ENCODE data around the gene NLGN1.

Gene NLGN1

DNA sequence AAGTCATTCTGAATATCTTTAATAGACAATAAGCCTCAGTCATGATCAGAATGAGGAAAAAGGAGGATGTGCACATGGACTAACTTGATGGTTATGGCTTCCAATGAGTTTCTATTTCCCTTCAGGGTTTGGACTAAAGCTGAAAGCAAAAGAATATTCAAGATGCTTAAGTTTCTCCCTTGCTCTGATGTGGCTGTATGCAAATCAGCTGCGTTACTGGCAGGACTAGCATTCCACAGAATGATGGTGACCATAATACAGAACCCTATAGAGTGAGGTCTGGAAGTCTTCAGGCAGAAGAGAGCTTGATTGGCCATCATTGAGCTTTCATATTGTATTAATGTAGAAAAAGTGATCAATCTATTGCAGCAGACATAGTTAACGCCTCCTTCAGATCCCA lies 466.0 kb downstream of the NLGN1 start:
- DNase-seq = no peak

DNA sequence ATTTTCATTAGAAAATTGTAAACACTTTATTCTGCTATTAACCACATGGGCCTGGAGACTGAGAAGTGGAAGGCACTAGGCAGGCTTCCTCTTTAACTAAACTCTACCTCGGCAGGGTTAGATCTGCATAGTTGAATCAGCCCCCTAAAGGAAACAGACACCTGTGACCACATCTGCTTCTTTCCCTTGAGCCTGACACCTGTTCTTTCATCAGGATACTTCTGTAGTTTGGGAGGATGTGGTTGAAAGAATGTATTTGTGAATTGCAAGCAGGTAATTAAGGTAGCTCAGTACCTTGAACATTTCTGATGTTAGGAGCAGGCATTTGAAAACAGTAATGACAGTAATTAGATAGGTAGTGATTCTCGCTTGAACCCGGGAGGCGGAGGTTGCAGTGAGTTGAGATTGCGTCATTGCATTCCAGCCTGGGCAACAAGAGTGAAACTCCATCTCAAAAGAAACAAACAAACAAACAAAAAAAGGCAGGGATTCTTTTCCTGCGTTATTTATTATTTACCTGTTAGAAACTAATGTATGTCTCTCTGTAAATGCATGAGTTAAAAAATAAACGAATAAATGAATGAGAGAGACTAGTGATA lies 468.5 kb downstream of the NLGN1 start:
- no peak for DNase-seq

DNA sequence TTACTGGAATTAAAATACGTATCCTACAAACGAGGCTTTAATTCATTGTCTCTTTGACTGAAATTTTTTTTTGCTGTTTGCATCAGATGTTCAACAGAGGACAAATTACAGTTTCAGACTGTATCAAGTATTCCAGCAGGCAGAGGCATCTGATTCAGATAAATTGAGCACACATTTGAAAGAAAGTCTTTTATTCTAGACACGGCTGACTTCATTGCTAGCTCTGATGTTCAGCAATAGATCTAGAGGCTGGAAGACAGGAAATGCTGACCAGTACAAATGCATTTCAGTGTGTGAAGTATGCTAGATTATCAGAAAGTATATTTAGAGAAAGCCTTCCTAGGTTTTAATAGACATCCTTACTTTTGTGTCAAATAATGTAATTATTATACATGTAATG lies 472.2 kb downstream of the NLGN1 start:
- no peak for DNase-seq

DNA sequence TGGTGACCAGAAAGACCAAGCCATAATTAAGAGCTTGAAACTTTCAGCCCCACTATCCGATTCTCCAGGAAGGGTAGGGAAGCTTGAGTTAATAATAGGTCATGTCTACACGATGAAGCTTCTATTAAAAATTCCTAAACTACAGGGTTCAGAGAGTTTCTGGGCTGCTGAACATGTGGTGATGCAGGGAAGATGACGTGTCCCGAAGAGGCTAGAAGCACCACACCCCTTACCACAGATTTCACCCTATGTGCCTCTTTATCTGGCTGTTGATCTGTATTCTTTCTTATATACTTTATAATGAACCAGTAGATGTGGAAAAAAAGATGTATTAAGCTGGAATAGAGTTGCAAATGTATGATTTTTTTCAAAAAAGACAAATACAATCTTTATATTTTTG lies 473.4 kb downstream of the NLGN1 start:
- no peak for DNase-seq

DNA sequence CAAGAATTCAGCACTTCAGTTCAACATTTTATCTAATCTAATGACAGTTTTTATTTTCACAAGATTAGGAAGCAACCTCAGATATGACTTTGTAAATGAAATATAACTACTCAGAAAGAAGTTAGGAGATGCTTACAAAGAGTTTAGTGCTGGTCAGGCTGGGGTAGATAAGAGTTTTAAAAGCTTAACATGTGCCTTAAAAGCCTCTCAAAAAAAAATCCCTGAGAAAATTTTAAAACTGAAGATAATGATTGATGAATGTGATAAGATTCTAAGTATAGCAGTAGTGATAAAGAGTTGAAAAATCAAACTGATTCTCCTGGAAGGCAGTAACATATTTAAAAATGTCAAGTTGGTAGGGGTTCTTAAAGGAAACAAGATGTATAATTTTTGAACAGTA lies 478.2 kb downstream of the NLGN1 start:
- DNase-seq = no peak

DNA sequence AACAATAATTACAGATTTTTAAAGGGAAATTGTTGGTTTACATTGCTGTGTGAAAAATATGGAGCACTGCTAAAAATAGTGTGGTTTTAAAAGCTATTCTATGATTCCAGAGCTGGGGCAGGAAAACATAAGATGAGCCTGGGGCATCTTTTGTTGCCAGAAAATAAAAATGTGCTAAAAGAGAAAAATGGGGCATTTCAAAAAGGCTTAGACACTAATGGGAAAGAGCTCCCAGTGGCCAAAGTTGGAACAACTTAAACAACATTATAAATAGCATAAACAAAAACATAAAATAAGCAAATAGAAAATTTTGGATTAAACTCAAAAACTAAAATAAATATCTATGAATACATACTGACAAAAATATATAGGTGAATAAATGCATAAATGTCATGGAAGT lies 478.9 kb downstream of the NLGN1 start:
- DNase-seq = no peak

DNA sequence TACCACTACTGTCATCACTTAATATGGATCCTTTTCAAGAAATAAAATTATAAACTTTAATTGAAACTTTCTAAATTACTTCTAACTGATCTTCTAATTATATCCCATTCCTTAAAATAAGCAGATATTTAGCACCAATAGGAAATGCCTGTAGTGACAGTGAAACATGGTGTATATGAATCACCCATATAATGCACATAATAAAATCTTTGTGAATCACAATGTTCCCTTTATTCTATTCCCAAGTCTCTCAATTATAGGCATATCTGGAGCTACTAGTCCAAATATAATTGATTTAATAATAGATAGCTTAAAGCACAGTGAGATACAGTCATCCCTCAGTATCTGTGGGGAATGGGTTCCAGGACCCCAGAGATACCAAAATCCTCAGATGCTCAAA lies 490.3 kb downstream of the NLGN1 start:
- DNase-seq = no peak

DNA sequence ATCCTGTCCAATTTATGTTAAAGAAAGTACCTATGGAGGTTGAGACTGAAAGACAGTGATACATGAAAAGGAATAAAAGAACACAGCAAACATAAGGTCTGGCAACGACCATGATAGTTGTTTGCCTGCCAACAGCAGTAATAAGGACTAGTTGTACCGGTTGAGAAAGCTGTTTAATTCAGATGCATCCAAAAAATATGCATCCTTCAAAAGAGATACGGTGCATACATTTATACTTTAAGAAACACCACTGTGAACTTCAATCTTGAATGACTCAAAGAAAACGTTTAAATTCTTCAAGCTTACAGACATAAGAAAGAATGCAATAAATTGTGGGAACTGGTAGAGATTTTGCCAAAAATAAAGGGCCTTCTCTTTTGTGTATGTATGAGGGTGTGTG lies 492.1 kb downstream of the NLGN1 start:
- DNase-seq = no peak

DNA sequence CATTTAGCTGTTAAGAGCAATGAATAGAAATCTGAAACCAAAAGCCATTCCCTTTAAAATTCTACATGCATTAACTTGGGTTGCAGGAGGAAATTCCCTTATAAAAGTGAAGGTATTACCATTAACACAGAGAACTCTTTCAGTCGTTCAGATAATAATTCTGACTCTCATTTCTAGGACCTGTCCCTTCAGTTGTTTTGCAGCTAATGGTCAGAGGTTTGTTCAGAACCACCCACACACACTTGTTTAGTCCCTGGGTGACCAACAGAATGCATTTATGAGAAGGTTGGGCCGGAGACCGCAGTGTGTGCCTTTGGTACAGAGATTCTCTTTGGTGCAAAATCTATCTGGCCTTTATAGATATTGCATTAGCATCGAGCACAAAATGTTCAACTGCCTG lies 492.5 kb downstream of the NLGN1 start:
- DNase-seq = no peak

DNA sequence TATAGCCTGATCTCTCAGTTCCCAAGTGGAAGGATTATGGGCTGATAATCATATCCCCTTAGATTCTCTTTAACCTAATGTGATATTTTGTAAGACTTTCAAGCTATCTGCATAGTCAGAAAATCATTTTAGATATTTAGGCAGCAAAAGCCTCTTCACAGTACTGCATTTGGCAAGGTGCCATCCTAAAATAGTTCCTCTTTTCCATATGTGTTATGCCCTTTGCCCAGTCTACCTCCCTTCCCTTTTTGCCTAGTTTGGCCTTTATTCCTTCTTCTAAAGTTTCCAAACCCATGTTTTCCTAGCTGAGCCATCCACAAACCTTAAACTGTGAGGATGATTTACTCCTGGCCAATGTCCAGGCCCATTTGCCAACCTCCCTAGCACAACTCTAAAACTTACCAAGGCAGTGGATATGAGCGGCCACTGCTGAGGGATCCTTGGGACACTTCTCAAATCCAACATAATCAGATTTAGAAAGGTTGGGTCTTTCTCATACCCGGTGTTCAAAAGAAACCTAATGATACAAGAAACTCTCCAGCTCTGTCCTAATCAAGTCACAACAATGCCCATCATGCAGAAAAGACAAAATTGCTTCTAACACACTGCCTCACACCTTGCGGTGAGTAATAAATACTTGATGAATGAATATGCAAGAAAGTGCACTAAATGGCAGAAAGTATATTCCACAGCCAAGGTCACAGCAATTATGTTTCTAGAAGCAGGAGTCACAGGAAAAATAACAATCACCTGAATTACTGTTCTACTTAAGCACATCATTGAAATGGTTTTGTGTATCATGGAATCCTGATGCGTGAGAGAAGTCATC lies 493.9 kb downstream of the NLGN1 start:
- DNase-seq = no peak

DNA sequence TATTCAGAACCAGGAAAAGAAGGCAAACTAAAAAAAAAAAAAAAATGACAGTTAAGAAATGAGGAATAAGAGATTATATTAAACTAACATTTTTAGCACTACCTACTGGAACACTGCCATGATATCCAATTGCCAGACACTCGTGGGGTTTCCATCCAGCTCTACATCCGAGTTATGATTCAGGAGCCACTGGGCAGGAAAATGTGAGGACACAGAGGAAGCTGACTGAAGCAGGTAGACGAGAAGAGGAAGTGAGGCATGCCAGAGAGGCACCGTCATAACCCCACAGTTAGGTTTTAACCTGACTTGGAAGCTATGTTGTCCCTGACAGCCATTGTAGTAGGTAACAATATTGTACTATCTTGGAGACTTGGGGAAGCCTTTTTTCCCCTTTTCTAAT lies 495.0 kb downstream of the NLGN1 start:
- DNase-seq = no peak

DNA sequence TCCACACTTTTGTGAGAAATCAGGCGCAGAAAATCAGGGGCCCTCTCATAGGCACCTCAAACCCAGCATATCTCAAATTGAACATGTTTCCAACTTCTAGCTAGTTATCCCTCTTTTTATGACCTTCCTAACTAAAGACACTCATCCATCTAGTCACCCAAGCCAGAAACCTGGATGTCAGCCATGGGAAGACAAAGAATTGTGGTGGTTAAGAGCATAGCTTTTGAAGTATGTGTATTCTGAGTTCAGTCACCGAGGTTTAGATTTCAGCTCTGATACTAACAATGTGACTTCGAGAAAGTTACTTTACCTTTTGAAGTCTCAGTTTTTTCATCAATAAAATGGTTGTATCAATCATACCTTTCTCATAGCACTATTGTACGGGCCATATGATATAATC lies 495.5 kb downstream of the NLGN1 start:
- no peak for DNase-seq

DNA sequence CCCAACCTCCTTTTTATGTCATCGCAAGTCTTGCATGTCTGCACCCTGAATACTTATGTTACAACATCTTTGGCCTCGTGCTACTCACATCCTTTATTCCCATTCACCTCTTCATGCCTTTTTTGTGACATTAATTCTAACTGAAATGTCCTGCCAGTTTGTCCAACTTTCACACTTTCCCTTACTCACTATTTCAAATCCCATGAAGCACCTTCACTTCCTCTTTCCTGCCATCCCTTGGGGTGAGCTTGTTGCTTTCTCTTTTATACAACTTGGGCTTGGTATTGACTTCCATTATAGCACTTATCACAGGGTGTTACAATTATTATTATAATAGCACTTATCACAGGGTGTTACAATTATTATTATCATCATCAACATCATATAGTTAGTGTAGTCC lies 496.3 kb downstream of the NLGN1 start:
- DNase-seq = no peak

DNA sequence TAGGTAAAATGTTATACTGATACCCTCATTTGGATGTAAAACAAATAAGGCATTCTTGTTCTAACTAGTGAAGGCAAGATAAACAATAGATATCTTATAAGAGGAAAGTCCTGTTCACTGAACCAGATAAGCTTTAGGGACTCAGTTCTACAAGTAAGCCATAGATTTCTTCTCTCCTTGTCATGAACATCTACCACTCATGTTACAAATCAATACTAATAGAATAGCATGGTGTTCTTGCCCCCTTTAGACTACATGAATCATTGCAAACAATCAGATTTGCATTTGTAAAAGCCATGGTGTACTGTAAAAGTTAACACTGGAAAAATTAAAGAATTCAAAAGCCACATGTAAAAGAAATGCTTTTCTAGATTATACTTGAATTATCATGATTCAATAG lies 500.1 kb downstream of the NLGN1 start:
- DNase-seq = no peak

DNA sequence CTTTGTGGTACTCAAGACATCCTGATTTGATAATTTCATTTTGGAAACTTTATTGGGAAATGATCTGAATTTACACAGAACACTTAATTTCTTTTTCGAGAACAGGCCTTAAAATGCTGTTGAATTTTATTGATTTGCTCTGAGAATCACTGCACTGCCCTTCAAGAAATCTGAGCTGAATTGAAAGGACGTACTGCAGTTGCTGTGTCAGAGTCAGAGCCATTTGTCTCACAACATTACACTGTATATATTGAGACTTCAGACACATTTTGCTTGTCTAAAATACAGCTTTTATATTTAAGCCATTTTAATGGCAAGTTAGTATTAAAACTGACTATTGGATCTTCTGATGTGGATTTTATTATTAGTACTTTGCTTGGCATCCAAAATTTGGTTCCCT lies 504.1 kb downstream of the NLGN1 start:
- DNase-seq = no peak

DNA sequence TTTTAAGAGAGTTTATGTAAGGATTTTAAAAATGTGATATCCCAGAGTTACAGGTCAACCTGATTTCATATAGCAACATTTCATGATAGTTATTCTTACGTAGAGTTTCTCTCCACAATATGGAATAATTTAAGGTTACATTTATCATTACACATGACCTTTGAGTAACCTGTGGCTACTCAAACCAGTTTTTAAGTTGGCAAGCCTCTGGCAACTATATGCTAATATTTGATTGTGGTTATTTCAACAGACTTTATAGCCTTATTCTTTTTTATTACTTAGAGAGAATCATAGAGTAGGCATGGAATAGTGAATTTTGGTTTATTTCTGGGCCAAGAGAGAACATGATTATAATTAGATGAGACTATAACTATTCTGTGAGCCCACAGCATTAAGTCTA lies 504.9 kb downstream of the NLGN1 start:
- no peak for DNase-seq

DNA sequence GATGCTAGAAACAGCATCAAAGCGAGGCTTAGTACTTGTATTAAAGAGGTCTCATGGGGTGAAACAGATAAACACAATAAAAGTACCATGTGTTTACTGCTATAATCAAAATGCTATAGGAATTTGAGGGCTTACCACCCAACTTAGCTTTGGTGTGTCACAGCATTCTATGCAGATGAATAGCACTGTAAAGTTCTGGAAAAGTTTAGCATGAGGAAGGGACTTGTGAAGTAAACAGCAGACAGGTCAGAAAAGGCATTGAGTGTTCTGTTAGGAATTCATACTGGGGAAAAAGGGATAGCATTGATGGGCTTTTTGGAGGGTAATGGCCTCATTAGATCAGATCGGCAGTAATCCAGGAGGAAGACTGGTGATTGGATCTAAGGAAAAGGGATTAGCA lies 505.3 kb downstream of the NLGN1 start:
- no peak for DNase-seq

DNA sequence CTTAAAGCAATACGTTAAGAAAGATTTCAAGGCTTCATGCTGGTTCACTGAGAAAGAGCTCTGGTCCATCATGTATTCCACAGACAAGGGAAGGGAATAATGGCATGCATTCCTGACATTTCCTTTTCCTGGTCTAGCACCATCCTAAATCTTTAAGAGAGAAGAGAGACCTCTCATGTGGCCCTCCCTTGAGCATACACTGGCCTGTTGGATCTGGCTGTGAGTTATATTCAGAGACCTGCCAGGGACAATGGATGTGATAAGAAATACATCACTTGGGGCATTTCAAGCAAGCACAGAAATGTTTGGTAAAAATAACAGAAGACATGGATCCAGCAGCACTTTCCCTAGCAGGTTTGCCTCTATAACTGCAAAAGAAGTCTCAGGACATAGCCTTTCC lies 507.8 kb downstream of the NLGN1 start:
- DNase-seq = no peak

DNA sequence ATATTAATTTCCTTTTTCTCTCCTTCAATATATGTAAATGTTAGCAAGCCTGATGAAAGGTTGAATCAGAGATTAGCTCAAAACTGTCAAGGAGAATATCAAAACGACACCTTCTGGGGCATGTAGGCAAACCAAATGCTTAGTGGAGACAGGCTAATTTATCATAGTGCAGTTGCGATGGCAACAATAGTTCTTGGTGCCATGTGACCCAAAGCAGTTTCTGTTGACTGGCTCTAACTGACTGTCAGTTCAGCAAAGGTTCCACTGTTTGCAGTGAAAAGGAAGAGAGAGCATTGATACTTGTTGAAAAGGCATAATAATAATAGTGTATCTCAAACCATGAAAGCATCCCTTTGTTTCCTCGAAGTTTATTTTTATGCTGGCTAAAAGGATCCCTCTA lies 513.9 kb downstream of the NLGN1 start:
- DNase-seq = peak; percentile 26

DNA sequence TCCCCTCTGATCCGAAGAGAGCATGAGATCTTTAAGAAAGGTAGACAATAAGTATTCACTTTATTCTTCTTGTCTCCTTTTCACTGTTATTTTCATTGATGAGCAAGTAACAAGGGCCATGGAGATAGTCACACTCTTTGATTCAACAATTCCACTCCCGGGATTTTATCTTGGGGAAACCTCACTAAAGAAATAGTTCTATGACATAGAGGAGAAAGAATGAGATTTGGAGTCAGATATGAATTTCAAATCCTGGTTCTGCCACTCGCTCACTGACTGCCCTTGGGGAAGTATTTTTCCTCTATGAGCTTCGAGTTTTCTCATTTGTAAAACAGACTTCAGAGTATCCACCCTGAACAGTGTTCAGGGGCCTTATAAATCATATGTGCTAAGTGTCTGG lies 514.6 kb downstream of the NLGN1 start:
- no peak for DNase-seq

DNA sequence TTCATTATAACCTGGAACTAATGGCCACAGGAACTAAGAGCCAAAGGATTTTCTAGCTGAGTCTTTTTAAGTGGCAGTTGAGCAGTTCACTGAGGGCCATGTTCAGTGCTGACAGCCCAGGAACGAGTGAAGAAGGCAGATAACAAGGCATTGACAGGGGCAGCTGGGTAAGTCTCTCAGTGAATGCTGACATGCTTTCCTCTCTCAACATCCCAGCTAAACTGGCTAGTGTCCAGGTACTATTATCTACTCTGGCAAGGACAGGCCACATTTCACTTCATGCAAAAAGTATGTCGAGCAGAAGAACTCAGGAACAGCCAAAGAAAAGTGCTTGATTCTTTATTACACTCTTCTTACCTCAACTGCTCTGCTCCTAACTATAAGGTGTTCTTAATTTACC lies 515.9 kb downstream of the NLGN1 start:
- no peak for DNase-seq

DNA sequence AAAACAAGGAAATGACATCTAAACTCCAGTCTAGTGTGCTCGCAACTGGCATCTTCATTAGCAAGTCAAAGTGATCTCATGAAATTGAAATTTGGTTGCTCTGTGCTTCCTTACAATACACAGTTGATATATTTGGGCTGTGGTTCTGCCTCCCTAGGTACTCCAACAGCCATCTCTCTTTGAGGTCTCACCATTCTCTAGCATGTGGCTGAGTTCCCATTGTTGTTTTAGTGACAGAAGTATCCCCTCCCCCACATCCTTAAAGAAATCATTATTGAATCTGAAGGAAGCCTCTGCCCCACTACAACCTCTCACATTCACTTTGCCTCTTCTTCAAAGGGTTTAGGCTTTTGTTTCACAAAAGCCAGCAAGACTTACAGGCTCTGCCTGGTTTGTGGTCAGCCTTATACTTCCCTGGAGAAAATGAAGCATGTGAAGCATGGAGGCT lies 516.5 kb downstream of the NLGN1 start:
- DNase-seq = no peak

DNA sequence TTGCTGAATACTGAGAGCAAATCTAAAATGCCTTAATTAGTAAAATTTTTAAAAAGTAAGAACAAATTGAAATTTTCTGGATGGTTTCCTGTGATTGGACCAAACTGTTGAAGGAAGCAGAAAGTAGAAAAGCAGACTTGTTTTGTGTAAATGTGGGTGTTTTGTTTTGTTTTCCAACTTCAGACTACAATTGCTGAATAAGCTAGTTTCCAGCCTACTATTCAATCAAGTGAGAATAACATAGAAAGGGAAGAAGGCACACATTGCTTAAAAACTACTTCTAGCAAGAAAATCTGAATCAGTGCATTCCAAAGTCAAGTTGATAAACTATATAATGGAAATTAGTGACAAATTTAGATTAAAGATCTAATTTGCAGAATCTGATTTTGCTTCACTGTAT lies 519.3 kb downstream of the NLGN1 start:
- no peak for DNase-seq

DNA sequence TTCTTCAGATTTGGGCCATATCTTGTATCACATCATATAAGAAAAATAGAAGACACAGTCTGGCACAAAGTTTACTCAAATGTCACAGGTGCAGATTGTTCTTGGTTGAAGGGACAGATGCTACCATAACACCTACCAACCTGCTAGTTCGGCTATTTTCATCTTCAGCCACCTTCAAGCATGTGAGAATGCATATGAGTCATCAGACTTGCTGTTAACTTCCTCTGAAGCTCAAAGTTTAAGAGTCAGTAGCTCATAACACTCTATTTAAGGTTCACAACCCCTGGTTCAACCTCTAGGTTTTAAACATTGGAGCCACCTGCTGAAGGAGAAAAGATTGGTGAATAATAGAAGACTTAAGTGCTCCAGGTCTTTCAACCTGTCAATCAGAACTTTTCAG lies 522.8 kb downstream of the NLGN1 start:
- DNase-seq = no peak

DNA sequence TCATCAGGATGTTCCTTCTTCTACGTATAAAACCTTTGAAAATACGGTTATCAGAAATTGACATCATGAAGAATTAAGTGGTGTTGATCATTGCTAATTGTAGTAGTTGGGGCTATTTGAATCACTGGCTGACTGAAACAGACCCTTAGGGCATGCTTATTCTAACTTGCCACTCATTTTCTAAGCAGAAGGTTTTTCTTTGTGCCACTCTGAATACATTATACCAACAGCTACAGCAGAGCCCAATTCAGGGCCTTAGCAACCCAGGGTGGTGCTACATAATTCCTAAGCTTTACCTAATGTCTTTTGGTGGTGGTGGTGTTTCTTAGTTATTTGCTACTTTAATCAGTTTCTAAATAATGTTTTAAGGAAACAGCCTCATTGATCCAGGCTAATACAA lies 524.2 kb downstream of the NLGN1 start:
- no peak for DNase-seq
